ACHN (cell line): ENCODE measurements around the gene ANKRD49.
A peak's percentile ranks its signal among the peaks of the same experiment; 100 is the strongest.

Experiments
- DNase-seq: peaks from one replicate; pipeline ENCODE4 v3.0.0-alpha.2; 2015
- in situ Hi-C: cut with HindIII; loops from 2 replicates; pipeline ENCODE4 v1.10.0; 2017; ENCODE audit warnings: low sequenced_read_pairs, low pct_ligation_motif_present, low pct_unique_long_range_greater_than_20kb

ANKRD49 gene

GRCh38 chr11:94533696-94534630 is 40.2 kb downstream of the ANKRD49 start:
- in situ Hi-C loops = no loop called here
- no peak for DNase-seq

DNA sequence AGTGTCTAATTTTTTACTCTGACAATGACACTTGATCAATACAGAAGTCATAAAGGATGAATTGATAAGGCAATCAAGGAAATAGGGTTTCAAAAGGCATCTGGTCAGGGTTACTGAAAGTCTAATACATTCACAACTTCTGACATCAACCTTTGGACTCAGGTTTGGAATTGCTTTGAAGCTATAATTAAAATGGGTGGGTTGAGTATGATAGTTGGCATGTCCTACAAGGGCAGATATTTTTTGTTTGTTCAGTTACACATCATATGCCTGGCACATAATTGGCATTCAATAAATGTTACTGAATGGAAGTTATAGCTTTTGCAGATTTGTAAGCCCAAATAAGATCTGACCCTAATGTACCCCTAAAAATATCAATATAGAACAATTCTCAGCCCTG is 42.6 kb downstream of the ANKRD49 start:
- DNase-seq = no peak
- in situ Hi-C loops = no loop called here

- no peak for DNase-seq
- in situ Hi-C loops = no loop called here
These were observed 43.3 kb downstream of the ANKRD49 start for GRCh38 chr11:94537031-94537600.

GRCh38 chr11:94539420-94539819 is 45.6 kb downstream of the ANKRD49 start:
- DNase-seq = no peak
- in situ Hi-C loops = no loop called here

DNA sequence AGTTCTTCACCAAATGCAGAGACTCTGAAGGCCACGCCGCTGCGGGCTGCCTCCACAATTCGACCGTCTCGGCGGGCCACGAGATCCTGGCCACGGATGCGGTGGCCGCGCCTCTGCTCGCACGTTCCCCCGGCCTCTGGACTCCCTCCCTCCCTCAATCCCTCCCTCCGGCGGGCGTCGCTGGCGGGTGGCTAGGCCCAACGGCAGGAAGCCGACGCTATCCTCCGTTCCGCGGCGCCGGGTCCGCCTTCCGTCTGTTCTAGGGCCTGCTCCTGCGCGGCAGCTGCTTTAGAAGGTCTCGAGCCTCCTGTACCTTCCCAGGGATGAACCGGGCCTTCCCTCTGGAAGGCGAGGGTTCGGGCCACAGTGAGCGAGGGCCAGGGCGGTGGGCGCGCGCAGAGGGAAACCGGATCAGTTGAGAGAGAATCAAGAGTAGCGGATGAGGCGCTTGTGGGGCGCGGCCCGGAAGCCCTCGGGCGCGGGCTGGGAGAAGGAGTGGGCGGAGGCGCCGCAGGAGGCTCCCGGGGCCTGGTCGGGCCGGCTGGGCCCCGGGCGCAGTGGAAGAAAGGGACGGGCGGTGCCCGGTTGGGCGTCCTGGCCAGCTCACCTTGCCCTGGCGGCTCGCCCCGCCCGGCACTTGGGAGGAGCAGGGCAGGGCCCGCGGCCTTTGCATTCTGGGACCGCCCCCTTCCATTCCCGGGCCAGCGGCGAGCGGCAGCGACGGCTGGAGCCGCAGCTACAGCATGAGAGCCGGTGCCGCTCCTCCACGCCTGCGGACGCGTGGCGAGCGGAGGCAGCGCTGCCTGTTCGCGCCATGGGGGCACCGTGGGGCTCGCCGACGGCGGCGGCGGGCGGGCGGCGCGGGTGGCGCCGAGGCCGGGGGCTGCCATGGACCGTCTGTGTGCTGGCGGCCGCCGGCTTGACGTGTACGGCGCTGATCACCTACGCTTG is 50.2 kb downstream of the ANKRD49 start, which contains the start of gene FUT4:
Gene FUT4 (plus strand): TSS at position 227 of the 951 bp plus-strand sequence. CDS start 213 bp downstream, at position 440.
- in situ Hi-C loops = no loop called here
- DNase-seq = peak; percentile 88

DNA sequence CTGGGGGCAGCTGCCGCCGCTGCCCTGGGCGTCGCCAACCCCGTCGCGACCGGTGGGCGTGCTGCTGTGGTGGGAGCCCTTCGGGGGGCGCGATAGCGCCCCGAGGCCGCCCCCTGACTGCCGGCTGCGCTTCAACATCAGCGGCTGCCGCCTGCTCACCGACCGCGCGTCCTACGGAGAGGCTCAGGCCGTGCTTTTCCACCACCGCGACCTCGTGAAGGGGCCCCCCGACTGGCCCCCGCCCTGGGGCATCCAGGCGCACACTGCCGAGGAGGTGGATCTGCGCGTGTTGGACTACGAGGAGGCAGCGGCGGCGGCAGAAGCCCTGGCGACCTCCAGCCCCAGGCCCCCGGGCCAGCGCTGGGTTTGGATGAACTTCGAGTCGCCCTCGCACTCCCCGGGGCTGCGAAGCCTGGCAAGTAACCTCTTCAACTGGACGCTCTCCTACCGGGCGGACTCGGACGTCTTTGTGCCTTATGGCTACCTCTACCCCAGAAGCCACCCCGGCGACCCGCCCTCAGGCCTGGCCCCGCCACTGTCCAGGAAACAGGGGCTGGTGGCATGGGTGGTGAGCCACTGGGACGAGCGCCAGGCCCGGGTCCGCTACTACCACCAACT is 51.0 kb downstream of the ANKRD49 start:
- in situ Hi-C loops = no loop called here
- no peak for DNase-seq

DNA sequence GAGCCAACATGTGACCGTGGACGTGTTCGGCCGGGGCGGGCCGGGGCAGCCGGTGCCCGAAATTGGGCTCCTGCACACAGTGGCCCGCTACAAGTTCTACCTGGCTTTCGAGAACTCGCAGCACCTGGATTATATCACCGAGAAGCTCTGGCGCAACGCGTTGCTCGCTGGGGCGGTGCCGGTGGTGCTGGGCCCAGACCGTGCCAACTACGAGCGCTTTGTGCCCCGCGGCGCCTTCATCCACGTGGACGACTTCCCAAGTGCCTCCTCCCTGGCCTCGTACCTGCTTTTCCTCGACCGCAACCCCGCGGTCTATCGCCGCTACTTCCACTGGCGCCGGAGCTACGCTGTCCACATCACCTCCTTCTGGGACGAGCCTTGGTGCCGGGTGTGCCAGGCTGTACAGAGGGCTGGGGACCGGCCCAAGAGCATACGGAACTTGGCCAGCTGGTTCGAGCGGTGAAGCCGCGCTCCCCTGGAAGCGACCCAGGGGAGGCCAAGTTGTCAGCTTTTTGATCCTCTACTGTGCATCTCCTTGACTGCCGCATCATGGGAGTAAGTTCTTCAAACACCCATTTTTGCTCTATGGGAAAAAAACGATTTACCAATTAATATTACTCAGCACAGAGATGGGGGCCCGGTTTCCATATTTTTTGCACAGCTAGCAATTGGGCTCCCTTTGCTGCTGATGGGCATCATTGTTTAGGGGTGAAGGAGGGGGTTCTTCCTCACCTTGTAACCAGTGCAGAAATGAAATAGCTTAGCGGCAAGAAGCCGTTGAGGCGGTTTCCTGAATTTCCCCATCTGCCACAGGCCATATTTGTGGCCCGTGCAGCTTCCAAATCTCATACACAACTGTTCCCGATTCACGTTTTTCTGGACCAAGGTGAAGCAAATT is 51.7 kb downstream of the ANKRD49 start:
- in situ Hi-C loops = no loop called here
- no peak for DNase-seq

DNA sequence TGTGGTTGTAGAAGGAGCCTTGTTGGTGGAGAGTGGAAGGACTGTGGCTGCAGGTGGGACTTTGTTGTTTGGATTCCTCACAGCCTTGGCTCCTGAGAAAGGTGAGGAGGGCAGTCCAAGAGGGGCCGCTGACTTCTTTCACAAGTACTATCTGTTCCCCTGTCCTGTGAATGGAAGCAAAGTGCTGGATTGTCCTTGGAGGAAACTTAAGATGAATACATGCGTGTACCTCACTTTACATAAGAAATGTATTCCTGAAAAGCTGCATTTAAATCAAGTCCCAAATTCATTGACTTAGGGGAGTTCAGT is 52.3 kb downstream of the ANKRD49 start:
- in situ Hi-C loops = no loop called here
- DNase-seq = no peak

- in situ Hi-C loops = no loop called here
- no peak for DNase-seq
These were observed 53.1 kb downstream of the ANKRD49 start for GRCh38 chr11:94546886-94547285.

- DNase-seq = no peak
These were observed 55.4 kb downstream of the ANKRD49 start for GRCh38 chr11:94549146-94549545.

More at GRCh38 chr11:94549146-94549545, 55.4 kb downstream of the ANKRD49 start:
- in situ Hi-C loops = no loop called here
